ENCODE results near the gene WSB2.

Gene WSB2

GRCh38 chr12:118055865-118056773 lies 4.9 kb downstream of the WSB2 start:
- no peak overlapping the region for H3K4me3 ChIP-seq (ENCODE audit: low read depth, low read length)
- TF ChIP-seq MAX (IDR thresholded peaks at IDR 0.05; ENCODE audit: low read depth, low read length), result no peak
- TF ChIP-seq POLR2A (IDR thresholded peaks at IDR 0.05; ENCODE audit: extremely low read depth, insufficient read length), result no peak
- no peak for TF ChIP-seq MYC (IDR thresholded peaks at IDR 0.05; ENCODE audit: low read depth, low read length)
- no peak for TF ChIP-seq CTCF (IDR thresholded peaks at IDR 0.05; ENCODE audit: low read depth, low read length)
- DNase-seq (ENCODE audit: low read depth), result no peak

- H3K4me3 ChIP-seq (ENCODE audit: low read depth, low read length), result no peak overlapping the region
- DNase-seq (ENCODE audit: low read depth), result peak; percentile 84
- TF ChIP-seq MYC (IDR thresholded peaks at IDR 0.05; ENCODE audit: low read depth, low read length) (no peak), CTCF (IDR thresholded peaks at IDR 0.05; ENCODE audit: low read depth, low read length) (peak; percentile 85), MAX (IDR thresholded peaks at IDR 0.05; ENCODE audit: low read depth, low read length) (no peak)
Observed at GRCh38 chr12:118055144-118055557, 5.8 kb downstream of the WSB2 start.

GRCh38 chr12:118053071-118053985 lies 7.7 kb downstream of the WSB2 start:
- TF ChIP-seq POLR2A (IDR thresholded peaks at IDR 0.05; ENCODE audit: extremely low read depth, insufficient read length), result no peak
- TF ChIP-seq MAX (IDR thresholded peaks at IDR 0.05; ENCODE audit: low read depth, low read length), result no peak
- DNase-seq (ENCODE audit: low read depth), result no peak
- no peak overlapping the region for H3K4me3 ChIP-seq (ENCODE audit: low read depth, low read length)

GRCh38 chr12:118052324-118053070 lies 8.5 kb downstream of the WSB2 start:
- DNase-seq (ENCODE audit: low read depth), result peak; percentile 70
- no peak overlapping the region for H3K4me3 ChIP-seq (ENCODE audit: low read depth, low read length)
- no peak for TF ChIP-seq MYC (IDR thresholded peaks at IDR 0.05; ENCODE audit: low read depth, low read length)
- no peak for TF ChIP-seq CTCF (IDR thresholded peaks at IDR 0.05; ENCODE audit: low read depth, low read length)
- TF ChIP-seq POLR2A (IDR thresholded peaks at IDR 0.05; ENCODE audit: extremely low read depth, insufficient read length), result no peak
- no peak for TF ChIP-seq MAX (IDR thresholded peaks at IDR 0.05; ENCODE audit: low read depth, low read length)

- no peak for TF ChIP-seq MYC (IDR thresholded peaks at IDR 0.05; ENCODE audit: low read depth, low read length)
- no peak for TF ChIP-seq POLR2A (IDR thresholded peaks at IDR 0.05; ENCODE audit: extremely low read depth, insufficient read length)
- no peak for TF ChIP-seq CTCF (IDR thresholded peaks at IDR 0.05; ENCODE audit: low read depth, low read length)
- TF ChIP-seq MAX (IDR thresholded peaks at IDR 0.05; ENCODE audit: low read depth, low read length), result no peak
- no peak for DNase-seq (ENCODE audit: low read depth)
- H3K4me3 ChIP-seq (ENCODE audit: low read depth, low read length), result no peak overlapping the region
Observed at GRCh38 chr12:118050972-118051910, 9.7 kb downstream of the WSB2 start.
